ENCODE measurements around the gene LILRB4. TPM values are rescaled to one million over a fixed set of nuclear protein-coding genes. Genes with fewer than 3 reads are reported as not detected.

Gene LILRB4
- total and polyA plus RNA-seq, 10 donors: 11.2 to 40.3 (median 24.8) TPM

DNA sequence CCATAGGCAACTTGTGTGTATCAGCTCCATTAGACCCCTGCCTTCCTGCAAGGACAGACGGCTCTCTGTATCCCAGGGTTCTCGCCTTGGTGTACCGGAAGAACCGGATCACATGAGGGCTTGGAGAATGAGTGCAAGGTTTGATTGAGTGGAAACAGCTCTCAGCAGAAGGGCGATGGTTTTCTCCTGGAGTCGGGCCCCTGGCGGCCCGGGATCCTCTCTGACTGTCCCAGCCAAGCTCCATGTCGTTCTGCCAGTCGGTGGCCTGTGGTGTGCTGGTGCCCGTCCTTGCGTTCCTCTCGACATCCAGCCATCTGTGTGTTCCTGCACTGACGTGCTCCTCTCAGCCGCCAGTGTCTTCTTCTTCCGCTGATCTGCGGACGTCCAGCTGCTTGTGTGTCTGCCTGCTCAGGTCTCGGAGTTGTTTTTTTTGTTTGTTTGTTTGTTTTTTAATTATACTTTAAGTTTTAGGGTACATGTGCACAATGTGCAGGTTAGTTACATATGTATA is 16.4 kb upstream of the LILRB4 start:
- TF ChIP-seq, protein P1, sequence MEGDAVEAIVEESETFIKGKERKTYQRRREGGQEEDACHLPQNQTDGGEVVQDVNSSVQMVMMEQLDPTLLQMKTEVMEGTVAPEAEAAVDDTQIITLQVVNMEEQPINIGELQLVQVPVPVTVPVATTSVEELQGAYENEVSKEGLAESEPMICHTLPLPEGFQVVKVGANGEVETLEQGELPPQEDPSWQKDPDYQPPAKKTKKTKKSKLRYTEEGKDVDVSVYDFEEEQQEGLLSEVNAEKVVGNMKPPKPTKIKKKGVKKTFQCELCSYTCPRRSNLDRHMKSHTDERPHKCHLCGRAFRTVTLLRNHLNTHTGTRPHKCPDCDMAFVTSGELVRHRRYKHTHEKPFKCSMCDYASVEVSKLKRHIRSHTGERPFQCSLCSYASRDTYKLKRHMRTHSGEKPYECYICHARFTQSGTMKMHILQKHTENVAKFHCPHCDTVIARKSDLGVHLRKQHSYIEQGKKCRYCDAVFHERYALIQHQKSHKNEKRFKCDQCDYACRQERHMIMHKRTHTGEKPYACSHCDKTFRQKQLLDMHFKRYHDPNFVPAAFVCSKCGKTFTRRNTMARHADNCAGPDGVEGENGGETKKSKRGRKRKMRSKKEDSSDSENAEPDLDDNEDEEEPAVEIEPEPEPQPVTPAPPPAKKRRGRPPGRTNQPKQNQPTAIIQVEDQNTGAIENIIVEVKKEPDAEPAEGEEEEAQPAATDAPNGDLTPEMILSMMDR (IDR thresholded peaks at IDR 0.05 in 8 of 11, conservative IDR thresholded peaks at IDR 0.05 in 3 of 11): no peak
- TF ChIP-seq POLR2AphosphoS5 (IDR thresholded peaks at IDR 0.05): no peak
- no peak for TF ChIP-seq POLR2A (IDR thresholded peaks at IDR 0.05)
- Histone ChIP-seq H3K4me3 (no peak overlapping the region), H3K4me1 (no peaks in the 10 kb centered on the region), H3K27me3 (replicated peaks in 1 of 7) (peaks cover 0 to 14% (median 0%) of the 10 kb centered on the region in 7 donors), H3K9me3 (no peaks in the 10 kb centered on the region), H3K27ac (no peak overlapping the region), H3K36me3 (no peaks in the 10 kb centered on the region)
- intact Hi-C loops (cut with DNase I; ENCODE audit: low total_unique reads): no loop called here
- DNase-seq: no peak
- WGBS, 5 donors: 87 to 92% (median 91%) methylated on average over 19 of the region's 19 CpGs

DNA sequence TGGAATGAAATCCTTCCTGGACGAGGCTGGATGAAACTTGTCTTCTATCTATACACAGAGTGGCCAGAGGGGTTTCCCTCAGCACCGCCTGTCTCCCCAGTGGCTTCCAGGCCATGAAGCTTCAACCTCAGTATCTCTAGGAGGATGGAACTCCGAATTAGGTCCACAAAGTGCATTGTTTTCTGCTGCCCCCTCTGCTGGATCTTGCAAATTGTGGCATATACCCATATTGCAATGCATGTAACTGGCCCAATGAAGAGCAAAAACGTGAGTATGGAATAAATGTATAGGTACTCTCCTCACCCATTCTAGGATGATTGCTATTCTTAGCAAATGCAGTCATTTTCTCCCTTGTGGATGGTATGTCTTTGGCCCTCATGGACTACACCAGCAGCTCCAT is 14.7 kb upstream of the LILRB4 start:
- no peaks in the 10 kb centered on the region for H3K4me1 ChIP-seq
- WGBS, 5 donors: 50 to 70% (median 63%) methylated on average over 4 of the region's 4 CpGs
- no peak overlapping the region for H3K27ac ChIP-seq
- peaks cover 0 to 19% (median 0%) of the 10 kb centered on the region in 7 donors for H3K27me3 ChIP-seq (replicated peaks in 1 of 7)
- no peaks in the 10 kb centered on the region for H3K9me3 ChIP-seq
- no peak overlapping the region for H3K4me3 ChIP-seq
- H3K36me3 ChIP-seq: no peaks in the 10 kb centered on the region
- TF ChIP-seq, protein P1 (IDR thresholded peaks at IDR 0.05 in 8 of 11, conservative IDR thresholded peaks at IDR 0.05 in 3 of 11): no peak
- TF ChIP-seq POLR2A (IDR thresholded peaks at IDR 0.05): no peak
- TF ChIP-seq POLR2AphosphoS5 (IDR thresholded peaks at IDR 0.05): no peak
- intact Hi-C loops (cut with DNase I; ENCODE audit: low total_unique reads): no loop called here
- no peak for DNase-seq

DNA sequence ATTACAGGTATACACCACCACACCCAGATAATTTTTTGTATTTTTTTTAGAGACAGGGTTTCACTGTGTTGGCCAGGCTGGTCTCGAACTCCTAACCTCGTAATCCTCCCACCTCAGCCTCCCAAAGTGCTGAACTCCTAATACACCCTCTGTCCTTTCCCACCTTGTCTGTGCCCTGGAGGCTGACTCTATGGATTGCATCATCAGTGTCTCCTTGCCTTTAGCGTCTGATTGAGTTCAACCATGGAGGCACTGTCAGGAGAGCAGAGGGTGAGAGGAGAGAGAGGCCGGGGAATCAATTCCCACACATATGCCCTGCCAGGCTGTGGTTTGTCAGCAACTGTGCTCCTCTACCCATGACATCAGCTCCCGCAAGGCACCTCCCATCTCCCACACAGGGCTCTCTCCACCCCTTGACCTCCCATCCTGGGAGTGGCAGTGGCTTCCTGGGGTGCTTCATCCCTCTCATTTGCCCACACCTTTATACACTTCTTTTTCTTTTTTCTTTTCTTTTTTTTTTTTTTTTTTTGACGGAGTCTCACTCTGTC is 12.6 kb upstream of the LILRB4 start:
- Histone ChIP-seq H3K36me3 (no peaks in the 10 kb centered on the region), H3K9me3 (no peaks in the 10 kb centered on the region), H3K4me3 (no peak overlapping the region), H3K27ac (no peak overlapping the region), H3K27me3 (replicated peaks in 1 of 7) (peaks cover 0 to 9% (median 0%) of the 10 kb centered on the region in 7 donors), H3K4me1 (no peaks in the 10 kb centered on the region)
- TF ChIP-seq POLR2A (IDR thresholded peaks at IDR 0.05) (no peak), POLR2AphosphoS5 (IDR thresholded peaks at IDR 0.05) (no peak)
- TF ChIP-seq, protein P1 (IDR thresholded peaks at IDR 0.05 in 8 of 11, conservative IDR thresholded peaks at IDR 0.05 in 3 of 11): no peak
- intact Hi-C loops (cut with DNase I; ENCODE audit: low total_unique reads): loop anchor here (10.0 kb wide), 1 partner anchor 265 kb away; no protein-coding TSS in a partner anchor
- no peak for DNase-seq
- 83 to 88% (median 86%) methylated on average over 5 to 6 of the region's 6 CpGs for WGBS, 5 donors

DNA sequence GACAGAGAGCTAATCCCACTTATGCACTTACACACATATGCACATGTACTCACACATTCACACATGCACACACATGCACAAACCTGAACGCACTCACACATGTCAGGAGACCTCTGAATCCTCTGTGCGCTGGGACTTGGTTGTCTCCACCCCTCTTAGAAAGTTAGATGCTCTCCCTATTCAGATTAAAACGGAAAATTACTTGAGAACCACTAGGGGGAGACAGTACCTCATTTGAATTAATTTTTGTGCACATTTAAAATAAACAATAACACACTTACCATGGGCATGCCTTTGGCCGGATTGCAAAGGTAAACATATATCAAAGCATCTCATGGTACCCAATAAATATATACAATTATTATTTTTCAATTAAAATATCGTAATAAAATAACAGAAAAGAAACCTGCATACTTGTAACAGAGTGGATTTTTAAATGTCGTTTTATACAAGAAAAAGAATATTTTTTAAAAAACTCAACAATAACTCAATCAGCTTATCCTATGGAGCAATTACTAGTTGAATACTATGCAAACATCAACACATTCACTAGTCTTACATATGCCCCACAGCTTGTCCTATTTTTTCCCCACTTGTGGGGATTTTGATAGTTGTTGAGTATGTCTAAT is 9.5 kb upstream of the LILRB4 start:
- H3K27me3 ChIP-seq (replicated peaks in 1 of 7): peaks cover 0 to 9% (median 0%) of the 10 kb centered on the region in 7 donors
- H3K4me1 ChIP-seq: no peaks in the 10 kb centered on the region
- no peak overlapping the region for H3K4me3 ChIP-seq
- WGBS, 5 donors: 28 to 42% (median 33%) methylated on average over 6 of the region's 6 CpGs
- TF ChIP-seq, protein P1 (IDR thresholded peaks at IDR 0.05 in 8 of 11, conservative IDR thresholded peaks at IDR 0.05 in 3 of 11): peak in 9 of 11 experiments; percentile 20 to 64 (median 56)
- no peak for TF ChIP-seq POLR2A (IDR thresholded peaks at IDR 0.05)
- no peaks in the 10 kb centered on the region for H3K36me3 ChIP-seq
- H3K9me3 ChIP-seq: no peaks in the 10 kb centered on the region
- no peak for DNase-seq
- intact Hi-C loops (cut with DNase I; ENCODE audit: low total_unique reads): loop anchor here (10.0 kb wide), 1 partner anchor 262 kb away; no protein-coding TSS in a partner anchor
- no peak overlapping the region for H3K27ac ChIP-seq

Measured in spleen (tissue), 11 donors.